Measurements from ENCODE around the gene MPP2. TPM values are rescaled to one million over a fixed set of nuclear protein-coding genes. Genes with fewer than 3 reads are reported as not detected.

Gene MPP2
- total and polyA plus RNA-seq, 2 of the 13 experiments (the other 11 are each of a cell fraction or from before 2014, with no cell fraction given), result 0.20 to 1.7 TPM

GRCh38 chr17:43945074-43945829 is 37.9 kb upstream of the MPP2 start:
- no peak for DNase-seq (ENCODE audit: low spot score)
- no peak for FAIRE-seq
- H3K4me2 ChIP-seq (ENCODE audit: low read depth, low read length), result no peak overlapping the region
- intact Hi-C loops (cut with micrococcal nuclease; ENCODE audit: unreplicated experiment) (no loop called here), in situ Hi-C loops (cut with HindIII; ENCODE audit: extremely low pct_ligation_motif_present, low pct_unique_long_range_greater_than_20kb) (loop anchor here (10.0 kb wide), 1 partner anchor 100 kb away; no protein-coding TSS in a partner anchor)
- H4K20me1 ChIP-seq (ENCODE audit: insufficient read depth, low read length), result no peaks in the 10 kb centered on the region
- no peaks in the 10 kb centered on the region for H3K36me3 ChIP-seq (replicated peaks in 1 of 2; ENCODE audit: control insufficient read depth in 1 of 2, insufficient read depth in 2 of 2, low read length in 2 of 2)
- H3K27ac ChIP-seq (ENCODE audit: extremely low read length, insufficient read depth, low read length), result no peak overlapping the region
- no peaks in the 10 kb centered on the region for H3K79me2 ChIP-seq (ENCODE audit: insufficient read depth, low read length)
- H3K4me3 ChIP-seq (replicated peaks in 1 of 3; ENCODE audit: insufficient read depth in 1 of 3, low read depth in 2 of 3, low read length in 3 of 3), result no peak overlapping the region
- H2AFZ ChIP-seq (ENCODE audit: low read length), result no peak overlapping the region
- H3K4me1 ChIP-seq (ENCODE audit: insufficient read depth, low read length), result no peaks in the 10 kb centered on the region
- peaks cover 25 to 76% of the 10 kb centered on the region in 2 experiments for H3K27me3 ChIP-seq (ENCODE audit: control insufficient read depth in 1 of 2, insufficient read depth in 2 of 2, low read length in 2 of 2)
- no peak for ATAC-seq
- CTCF ChIA-PET (ENCODE audit: low intra/inter-chr PET ratio, low total read pairs), result interaction anchor here (1.2 to 7.7 kb wide), 2 partner anchors 50 to 96 kb away, joined by 3 to 128 read pairs; no protein-coding TSS in a partner anchor
- 38% methylated on average over 12 of the region's 12 CpGs for WGBS (ENCODE audit: low lambda C conversion rate)
- H3K9ac ChIP-seq (ENCODE audit: insufficient read depth, low read depth, low read length), result no peak overlapping the region
- no TSS peak for BruUV-seq (replicated peaks)
- POLR2A ChIA-PET, result no interaction called here
- no peaks in the 10 kb centered on the region for H3K9me3 ChIP-seq (ENCODE audit: low read length)
- TF ChIP-seq ZNF446 (CRISPR knock-in tag; IDR thresholded peaks at IDR 0.05) (no peak), HMG20A (CRISPR knock-in tag; IDR thresholded peaks at IDR 0.05; ENCODE audit: borderline replicate concordance) (no peak), ZNF710 (CRISPR knock-in tag; IDR thresholded peaks at IDR 0.05; ENCODE audit: borderline replicate concordance) (no peak), ZKSCAN8 (CRISPR knock-in tag; IDR thresholded peaks at IDR 0.05; ENCODE audit: borderline replicate concordance) (no peak), POLR2G (IDR thresholded peaks at IDR 0.05; ENCODE audit: low read depth, low read length) (no peak), FOXP1 (IDR thresholded peaks at IDR 0.05) (no peak), FOXP1 (CRISPR knock-in tag; IDR thresholded peaks at IDR 0.05) (no peak), PAF1 (CRISPR knock-in tag; IDR thresholded peaks at IDR 0.05) (no peak), ZMYM2 (CRISPR knock-in tag; IDR thresholded peaks at IDR 0.05) (no peak), NR3C1 (CRISPR knock-in tag; IDR thresholded peaks at IDR 0.05) (no peak), DPF2 (CRISPR knock-in tag; IDR thresholded peaks at IDR 0.05; ENCODE audit: borderline replicate concordance, low read depth) (no peak), ZNF615 (CRISPR knock-in tag; IDR thresholded peaks at IDR 0.05; ENCODE audit: borderline replicate concordance) (no peak), ZNF530 (CRISPR knock-in tag; IDR thresholded peaks at IDR 0.05; ENCODE audit: low read depth) (no peak), DR1 (CRISPR knock-in tag; IDR thresholded peaks at IDR 0.05) (no peak), ATAD3A (CRISPR knock-in tag; IDR thresholded peaks at IDR 0.05) (no peak), SP2 (CRISPR knock-in tag; IDR thresholded peaks at IDR 0.05) (no peak), ZNF770 (CRISPR knock-in tag; IDR thresholded peaks at IDR 0.05) (no peak), ZFP91 (CRISPR knock-in tag; IDR thresholded peaks at IDR 0.05; ENCODE audit: borderline replicate concordance) (no peak), MBD4 (IDR thresholded peaks at IDR 0.05; ENCODE audit: borderline replicate concordance, low read length) (no peak)

Measured in HepG2 (cell line).